ENCODE measurements around the gene NUDT3.

DNA sequence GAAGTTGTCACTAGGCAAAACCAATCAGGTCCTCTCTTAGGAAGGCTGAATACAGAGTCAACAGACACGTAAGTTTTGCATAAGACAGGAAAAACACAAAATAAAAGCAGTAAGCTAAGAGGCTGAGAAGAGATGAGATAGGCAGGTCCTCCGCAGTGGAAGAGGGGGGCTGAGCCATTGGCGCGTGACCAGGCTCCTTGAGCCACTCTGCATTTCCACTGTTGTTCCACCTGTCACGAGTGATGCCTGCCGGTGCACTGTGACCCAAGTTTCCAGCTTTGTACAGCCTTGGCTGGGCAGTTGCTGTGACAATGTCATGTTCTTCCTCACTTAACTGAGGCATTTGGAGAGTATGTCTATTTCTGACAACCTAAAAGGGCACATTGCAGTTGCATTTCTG is 58.6 kb downstream of the NUDT3 start:
- TF ChIP-seq EGR1 (IDR thresholded peaks at IDR 0.05; ENCODE audit: low read depth in 2 of 2) (no peak), YY1 (IDR thresholded peaks at IDR 0.05) (no peak), RXRA (IDR thresholded peaks at IDR 0.05) (no peak), TAF1 (conservative IDR thresholded peaks at IDR 0.05) (no peak), FOXA1 (IDR thresholded peaks at IDR 0.05) (no peak), SP1 (IDR thresholded peaks at IDR 0.05) (no peak), HNF4A (conservative IDR thresholded peaks at IDR 0.05) (no peak), RAD21 (IDR thresholded peaks at IDR 0.05) (no peak)
- TF ChIP-seq, protein P1, sequence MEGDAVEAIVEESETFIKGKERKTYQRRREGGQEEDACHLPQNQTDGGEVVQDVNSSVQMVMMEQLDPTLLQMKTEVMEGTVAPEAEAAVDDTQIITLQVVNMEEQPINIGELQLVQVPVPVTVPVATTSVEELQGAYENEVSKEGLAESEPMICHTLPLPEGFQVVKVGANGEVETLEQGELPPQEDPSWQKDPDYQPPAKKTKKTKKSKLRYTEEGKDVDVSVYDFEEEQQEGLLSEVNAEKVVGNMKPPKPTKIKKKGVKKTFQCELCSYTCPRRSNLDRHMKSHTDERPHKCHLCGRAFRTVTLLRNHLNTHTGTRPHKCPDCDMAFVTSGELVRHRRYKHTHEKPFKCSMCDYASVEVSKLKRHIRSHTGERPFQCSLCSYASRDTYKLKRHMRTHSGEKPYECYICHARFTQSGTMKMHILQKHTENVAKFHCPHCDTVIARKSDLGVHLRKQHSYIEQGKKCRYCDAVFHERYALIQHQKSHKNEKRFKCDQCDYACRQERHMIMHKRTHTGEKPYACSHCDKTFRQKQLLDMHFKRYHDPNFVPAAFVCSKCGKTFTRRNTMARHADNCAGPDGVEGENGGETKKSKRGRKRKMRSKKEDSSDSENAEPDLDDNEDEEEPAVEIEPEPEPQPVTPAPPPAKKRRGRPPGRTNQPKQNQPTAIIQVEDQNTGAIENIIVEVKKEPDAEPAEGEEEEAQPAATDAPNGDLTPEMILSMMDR (IDR thresholded peaks at IDR 0.05; ENCODE audit: low read depth, low read length, missing input control) = no peak
- TF ChIP-seq, protein P2, sequence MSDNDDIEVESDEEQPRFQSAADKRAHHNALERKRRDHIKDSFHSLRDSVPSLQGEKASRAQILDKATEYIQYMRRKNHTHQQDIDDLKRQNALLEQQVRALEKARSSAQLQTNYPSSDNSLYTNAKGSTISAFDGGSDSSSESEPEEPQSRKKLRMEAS (IDR thresholded peaks at IDR 0.05) = no peak
- TF ChIP-seq, protein P3, sequence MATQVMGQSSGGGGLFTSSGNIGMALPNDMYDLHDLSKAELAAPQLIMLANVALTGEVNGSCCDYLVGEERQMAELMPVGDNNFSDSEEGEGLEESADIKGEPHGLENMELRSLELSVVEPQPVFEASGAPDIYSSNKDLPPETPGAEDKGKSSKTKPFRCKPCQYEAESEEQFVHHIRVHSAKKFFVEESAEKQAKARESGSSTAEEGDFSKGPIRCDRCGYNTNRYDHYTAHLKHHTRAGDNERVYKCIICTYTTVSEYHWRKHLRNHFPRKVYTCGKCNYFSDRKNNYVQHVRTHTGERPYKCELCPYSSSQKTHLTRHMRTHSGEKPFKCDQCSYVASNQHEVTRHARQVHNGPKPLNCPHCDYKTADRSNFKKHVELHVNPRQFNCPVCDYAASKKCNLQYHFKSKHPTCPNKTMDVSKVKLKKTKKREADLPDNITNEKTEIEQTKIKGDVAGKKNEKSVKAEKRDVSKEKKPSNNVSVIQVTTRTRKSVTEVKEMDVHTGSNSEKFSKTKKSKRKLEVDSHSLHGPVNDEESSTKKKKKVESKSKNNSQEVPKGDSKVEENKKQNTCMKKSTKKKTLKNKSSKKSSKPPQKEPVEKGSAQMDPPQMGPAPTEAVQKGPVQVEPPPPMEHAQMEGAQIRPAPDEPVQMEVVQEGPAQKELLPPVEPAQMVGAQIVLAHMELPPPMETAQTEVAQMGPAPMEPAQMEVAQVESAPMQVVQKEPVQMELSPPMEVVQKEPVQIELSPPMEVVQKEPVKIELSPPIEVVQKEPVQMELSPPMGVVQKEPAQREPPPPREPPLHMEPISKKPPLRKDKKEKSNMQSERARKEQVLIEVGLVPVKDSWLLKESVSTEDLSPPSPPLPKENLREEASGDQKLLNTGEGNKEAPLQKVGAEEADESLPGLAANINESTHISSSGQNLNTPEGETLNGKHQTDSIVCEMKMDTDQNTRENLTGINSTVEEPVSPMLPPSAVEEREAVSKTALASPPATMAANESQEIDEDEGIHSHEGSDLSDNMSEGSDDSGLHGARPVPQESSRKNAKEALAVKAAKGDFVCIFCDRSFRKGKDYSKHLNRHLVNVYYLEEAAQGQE (IDR thresholded peaks at IDR 0.05) = no peak
